Neural crest cell (in vitro differentiated cells): ENCODE data around the gene KLHL22. TPM values are rescaled to one million over a fixed set of nuclear protein-coding genes. Genes with fewer than 3 reads are reported as not detected.

Source experiments
- DNase-seq: peaks from one replicate; pipeline ENCODE4 v3.0.0; 2021; ENCODE audit warnings: low read depth, mixed read lengths, low spot score
- H3K27ac Mint-ChIP-seq: one replicate; pipeline ENCODE4 v1.8.0; 2021; ENCODE audit warnings: mild to moderate bottlenecking, mixed read lengths; ENCODE audit not compliant: unreplicated experiment
- H3K27me3 Mint-ChIP-seq: 2 replicates; pipeline ENCODE4 v1.8.0; 2021; ENCODE audit warnings: low read depth, mild to moderate bottlenecking, mixed read lengths
- H3K36me3 Mint-ChIP-seq: 2 replicates; pipeline ENCODE4 v1.8.0; 2021; ENCODE audit warnings: low read depth, mild to moderate bottlenecking, mixed read lengths
- H3K4me1 Mint-ChIP-seq: 2 replicates; pipeline ENCODE4 v1.8.0; 2021; ENCODE audit warnings: mixed read lengths
- H3K4me3 Mint-ChIP-seq: one replicate; pipeline ENCODE4 v1.8.0; 2021; ENCODE audit warnings: mild to moderate bottlenecking, mixed read lengths
- H3K9me3 Mint-ChIP-seq: 2 replicates; pipeline ENCODE4 v1.8.0; 2021; ENCODE audit warnings: mixed read lengths
- CTCF ChIP-seq: fragments of 200-600 bp; sonication (generic); conservative IDR thresholded peaks from 2 replicates; pipeline ENCODE4 v1.5.0; 2021; ENCODE audit warnings: antibody characterized with exemption, mild to moderate bottlenecking
- total RNA-seq: library from RNA; stranded (reverse); gene quantifications from 2 replicates; pipeline ENCODE4 v1.2.1, GENCODE V29; 2021

KLHL22 gene
- total RNA-seq, 1 donor from 2014 or later: 48.9 TPM

GRCh38 chr22:20490941-20491307 lies 4.7 kb downstream of the KLHL22 start:
- peaks cover 3% of the 10 kb centered on the region for H3K36me3 Mint-ChIP-seq
- H3K27me3 Mint-ChIP-seq: no peaks in the 10 kb centered on the region
- peaks cover 26% of the 10 kb centered on the region for H3K4me1 Mint-ChIP-seq
- H3K4me3 Mint-ChIP-seq: no peak overlapping the region
- DNase-seq: no peak
- no peaks in the 10 kb centered on the region for H3K9me3 Mint-ChIP-seq
- H3K27ac Mint-ChIP-seq: no peak overlapping the region
- TF ChIP-seq CTCF: no peak

GRCh38 chr22:20490183-20490940 lies 5.2 kb downstream of the KLHL22 start:
- Mint-ChIP-seq H3K36me3 (peaks cover 3% of the 10 kb centered on the region), H3K27ac (no peak overlapping the region), H3K27me3 (no peaks in the 10 kb centered on the region), H3K9me3 (no peaks in the 10 kb centered on the region), H3K4me3 (no peak overlapping the region), H3K4me1 (peaks cover 26% of the 10 kb centered on the region)
- no peak for DNase-seq
- TF ChIP-seq CTCF: no peak

GRCh38 chr22:20488946-20489345 lies 6.6 kb downstream of the KLHL22 start:
- Mint-ChIP-seq H3K36me3 (peaks cover 3% of the 10 kb centered on the region), H3K4me3 (no peak overlapping the region), H3K4me1 (peaks cover 21% of the 10 kb centered on the region), H3K27me3 (no peaks in the 10 kb centered on the region), H3K27ac (no peak overlapping the region), H3K9me3 (no peaks in the 10 kb centered on the region)
- TF ChIP-seq CTCF: no peak
- no peak for DNase-seq

GRCh38 chr22:20487715-20488114 lies 7.9 kb downstream of the KLHL22 start:
- no peak for TF ChIP-seq CTCF

GRCh38 chr22:20486229-20486628 lies 9.4 kb downstream of the KLHL22 start:
- Mint-ChIP-seq H3K27me3 (no peaks in the 10 kb centered on the region), H3K4me1 (peaks cover 6% of the 10 kb centered on the region), H3K9me3 (no peaks in the 10 kb centered on the region), H3K36me3 (peaks cover 16% of the 10 kb centered on the region), H3K4me3 (no peak overlapping the region), H3K27ac (no peak overlapping the region)
- TF ChIP-seq CTCF: no peak
- no peak for DNase-seq

More at GRCh38 chr22:20487715-20488114, 7.9 kb downstream of the KLHL22 start:
- no peak overlapping the region for H3K27ac Mint-ChIP-seq
- peaks cover 15% of the 10 kb centered on the region for H3K4me1 Mint-ChIP-seq
- no peaks in the 10 kb centered on the region for H3K27me3 Mint-ChIP-seq
- H3K9me3 Mint-ChIP-seq: no peaks in the 10 kb centered on the region
- H3K4me3 Mint-ChIP-seq: no peak overlapping the region
- DNase-seq: no peak
- peaks cover 15% of the 10 kb centered on the region for H3K36me3 Mint-ChIP-seq
